ENCODE measurements around the gene PRDM11. TPM values are rescaled to one million over a fixed set of nuclear protein-coding genes. Genes with fewer than 3 reads are reported as not detected.

The PRDM11 gene
- total RNA-seq, 1 experiment from 2014 or later: 2.7 TPM

- no peak overlapping the region for H3K4me2 ChIP-seq (ENCODE audit: low read depth, low read length, poor library complexity, severe bottlenecking)
Observed at GRCh38 chr11:45209891-45210699, 63.7 kb downstream of the PRDM11 start.

GRCh38 chr11:45210846-45211245 lies 64.4 kb downstream of the PRDM11 start:
- Histone ChIP-seq H3K4me3 (ENCODE audit: low read length) (no peak overlapping the region), H3K36me3 (ENCODE audit: insufficient read depth, low read length) (no peaks in the 10 kb centered on the region), H3K9ac (ENCODE audit: low read length) (no peak overlapping the region), H3K27me3 (ENCODE audit: low read length) (no peaks in the 10 kb centered on the region), H4K20me1 (ENCODE audit: insufficient read depth, low read depth, low read length) (no peaks in the 10 kb centered on the region), H3K79me2 (ENCODE audit: low read length) (no peaks in the 10 kb centered on the region), H3K27ac (ENCODE audit: low read length) (no peak overlapping the region), H3K9me2 (replicated peaks; ENCODE audit: insufficient read depth, low read length) (no peaks in the 10 kb centered on the region), H3K9me3 (ENCODE audit: low read length) (no peaks in the 10 kb centered on the region), H3K4me2 (ENCODE audit: low read depth, low read length, poor library complexity, severe bottlenecking) (no peak overlapping the region), H3K4me1 (ENCODE audit: low read length) (peaks cover 14% of the 10 kb centered on the region), H2AFZ (ENCODE audit: low read length) (no peak overlapping the region)
- DNase-seq: no peak

More at GRCh38 chr11:45209891-45210699, 63.7 kb downstream of the PRDM11 start:
- Histone ChIP-seq H2AFZ (ENCODE audit: low read length) (no peak overlapping the region), H3K9me2 (replicated peaks; ENCODE audit: insufficient read depth, low read length) (no peaks in the 10 kb centered on the region), H3K9me3 (ENCODE audit: low read length) (no peaks in the 10 kb centered on the region), H3K9ac (ENCODE audit: low read length) (0 out of 2 replicates have a peak overlapping the region, but pooled peaks have one; percentile 16), H3K27ac (ENCODE audit: low read length) (no peak overlapping the region), H3K4me3 (ENCODE audit: low read length) (no peak overlapping the region), H4K20me1 (ENCODE audit: insufficient read depth, low read depth, low read length) (no peaks in the 10 kb centered on the region), H3K36me3 (ENCODE audit: insufficient read depth, low read length) (no peaks in the 10 kb centered on the region), H3K79me2 (ENCODE audit: low read length) (no peaks in the 10 kb centered on the region), H3K4me1 (ENCODE audit: low read length) (peaks cover 14% of the 10 kb centered on the region), H3K27me3 (ENCODE audit: low read length) (no peaks in the 10 kb centered on the region)
- DNase-seq: peak; percentile 46

DNA sequence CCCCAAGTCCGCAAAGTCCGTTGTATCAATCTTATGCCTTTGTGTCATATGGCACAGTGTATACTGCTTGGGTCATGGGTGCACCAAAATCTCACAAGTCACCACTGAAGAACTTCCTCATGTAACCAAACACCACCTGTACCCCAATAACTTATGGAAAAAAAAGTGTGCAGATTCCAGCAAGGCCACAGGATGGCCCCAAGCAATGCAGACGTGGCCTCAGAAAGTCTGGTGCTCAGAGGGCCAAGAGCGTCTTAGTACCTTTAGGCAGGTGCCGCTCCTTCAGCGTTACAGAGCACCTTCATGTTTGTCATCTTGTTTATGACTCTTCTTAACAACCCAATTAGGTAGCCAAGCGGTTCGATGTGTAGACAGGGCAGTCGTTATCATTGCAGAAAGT lies 65.3 kb downstream of the PRDM11 start:
- no peaks in the 10 kb centered on the region for H3K36me3 ChIP-seq (ENCODE audit: insufficient read depth, low read length)
- no peak overlapping the region for H3K4me3 ChIP-seq (ENCODE audit: low read length)
- no peaks in the 10 kb centered on the region for H3K9me3 ChIP-seq (ENCODE audit: low read length)
- H3K27me3 ChIP-seq (ENCODE audit: low read length): no peaks in the 10 kb centered on the region
- H3K27ac ChIP-seq (ENCODE audit: low read length): no peak overlapping the region
- no peak overlapping the region for H2AFZ ChIP-seq (ENCODE audit: low read length)
- no peak for DNase-seq
- H4K20me1 ChIP-seq (ENCODE audit: insufficient read depth, low read depth, low read length): no peaks in the 10 kb centered on the region; the same call in 1 of the 2 replicates
- H3K9me2 ChIP-seq (replicated peaks; ENCODE audit: insufficient read depth, low read length): no peaks in the 10 kb centered on the region
- H3K4me2 ChIP-seq (ENCODE audit: low read depth, low read length, poor library complexity, severe bottlenecking): no peak overlapping the region
- H3K79me2 ChIP-seq (ENCODE audit: low read length): no peaks in the 10 kb centered on the region
- no peak overlapping the region for H3K9ac ChIP-seq (ENCODE audit: low read length)
- peaks cover 14% of the 10 kb centered on the region for H3K4me1 ChIP-seq (ENCODE audit: low read length)

- Histone ChIP-seq H3K4me3 (ENCODE audit: low read length) (no peak overlapping the region), H3K27ac (ENCODE audit: low read length) (no peak overlapping the region), H3K4me1 (ENCODE audit: low read length) (peaks cover 14% of the 10 kb centered on the region), H3K9me2 (replicated peaks; ENCODE audit: insufficient read depth, low read length) (no peaks in the 10 kb centered on the region), H3K4me2 (ENCODE audit: low read depth, low read length, poor library complexity, severe bottlenecking) (no peak overlapping the region), H3K27me3 (ENCODE audit: low read length) (no peaks in the 10 kb centered on the region), H3K79me2 (ENCODE audit: low read length) (no peaks in the 10 kb centered on the region), H3K9ac (ENCODE audit: low read length) (no peak overlapping the region), H4K20me1 (ENCODE audit: insufficient read depth, low read depth, low read length) (no peaks in the 10 kb centered on the region; the same call in 1 of the 2 replicates), H3K36me3 (ENCODE audit: insufficient read depth, low read length) (no peaks in the 10 kb centered on the region), H2AFZ (ENCODE audit: low read length) (no peak overlapping the region), H3K9me3 (ENCODE audit: low read length) (no peaks in the 10 kb centered on the region)
- DNase-seq: no peak
Observed at GRCh38 chr11:45212566-45213315, 66.3 kb downstream of the PRDM11 start.

DNA sequence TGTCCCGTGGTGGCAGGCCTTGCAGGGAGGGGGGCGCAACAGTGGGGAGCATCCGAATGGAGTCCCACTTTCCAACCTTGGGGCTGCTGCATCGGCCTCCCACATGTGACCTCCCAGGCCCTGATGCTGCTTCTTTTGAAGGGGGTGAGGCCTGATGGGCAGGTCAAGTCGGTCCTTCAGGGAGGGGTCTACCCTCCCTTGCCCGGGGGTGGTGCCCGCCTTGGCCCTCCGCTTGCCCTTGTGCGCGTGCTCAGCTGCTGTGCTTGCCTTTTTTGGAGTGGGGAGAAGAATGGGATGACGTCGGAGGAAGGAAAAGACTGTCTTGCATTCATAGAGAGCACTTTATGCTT lies 66.9 kb downstream of the PRDM11 start:
- H4K20me1 ChIP-seq (ENCODE audit: insufficient read depth, low read depth, low read length): no peaks in the 10 kb centered on the region; the same call in 1 of the 2 replicates
- no peaks in the 10 kb centered on the region for H3K79me2 ChIP-seq (ENCODE audit: low read length)
- H3K9me3 ChIP-seq (ENCODE audit: low read length): no peaks in the 10 kb centered on the region
- H3K9me2 ChIP-seq (replicated peaks; ENCODE audit: insufficient read depth, low read length): no peaks in the 10 kb centered on the region
- no peak overlapping the region for H3K9ac ChIP-seq (ENCODE audit: low read length)
- no peaks in the 10 kb centered on the region for H3K27me3 ChIP-seq (ENCODE audit: low read length)
- H3K4me3 ChIP-seq (ENCODE audit: low read length): no peak overlapping the region
- H3K4me2 ChIP-seq (ENCODE audit: low read depth, low read length, poor library complexity, severe bottlenecking): no peak overlapping the region
- DNase-seq: no peak
- H3K4me1 ChIP-seq (ENCODE audit: low read length): peaks cover 14% of the 10 kb centered on the region
- H3K27ac ChIP-seq (ENCODE audit: low read length): no peak overlapping the region
- H3K36me3 ChIP-seq (ENCODE audit: insufficient read depth, low read length): no peaks in the 10 kb centered on the region
- H2AFZ ChIP-seq (ENCODE audit: low read length): no peak overlapping the region

DNA sequence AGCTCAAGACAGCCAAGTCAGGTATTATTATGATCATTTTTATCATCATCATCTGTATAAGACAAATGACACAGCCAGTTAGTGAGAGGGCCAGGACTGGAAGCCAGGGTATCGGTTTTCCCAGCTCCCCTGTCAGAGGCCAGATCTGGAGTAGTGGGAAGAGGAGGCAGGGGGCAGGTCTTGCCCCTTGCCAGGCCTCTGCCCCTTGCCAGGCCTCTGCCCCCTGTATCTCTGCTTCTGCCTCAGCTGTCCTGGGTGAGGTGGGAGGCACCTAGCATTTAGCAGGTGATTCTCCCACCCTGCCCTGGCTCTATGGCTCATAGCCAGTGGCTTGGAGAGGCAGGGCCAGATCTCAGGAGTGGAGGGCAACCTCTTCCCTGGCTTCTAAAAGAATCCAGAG lies 67.3 kb downstream of the PRDM11 start:
- Histone ChIP-seq H3K9ac (ENCODE audit: low read length) (no peak overlapping the region), H3K27ac (ENCODE audit: low read length) (no peak overlapping the region), H4K20me1 (ENCODE audit: insufficient read depth, low read depth, low read length) (no peaks in the 10 kb centered on the region; the same call in 1 of the 2 replicates), H3K36me3 (ENCODE audit: insufficient read depth, low read length) (no peaks in the 10 kb centered on the region), H3K27me3 (ENCODE audit: low read length) (no peaks in the 10 kb centered on the region), H3K4me3 (ENCODE audit: low read length) (no peak overlapping the region), H2AFZ (ENCODE audit: low read length) (no peak overlapping the region), H3K79me2 (ENCODE audit: low read length) (no peaks in the 10 kb centered on the region), H3K9me2 (replicated peaks; ENCODE audit: insufficient read depth, low read length) (no peaks in the 10 kb centered on the region), H3K4me1 (ENCODE audit: low read length) (peaks cover 14% of the 10 kb centered on the region), H3K4me2 (ENCODE audit: low read depth, low read length, poor library complexity, severe bottlenecking) (no peak overlapping the region), H3K9me3 (ENCODE audit: low read length) (no peaks in the 10 kb centered on the region)
- DNase-seq: no peak

- no peak overlapping the region for H3K27ac ChIP-seq (ENCODE audit: low read length)
- no peaks in the 10 kb centered on the region for H3K9me3 ChIP-seq (ENCODE audit: low read length)
- H4K20me1 ChIP-seq (ENCODE audit: insufficient read depth, low read depth, low read length): no peaks in the 10 kb centered on the region; the same call in 1 of the 2 replicates
- H2AFZ ChIP-seq (ENCODE audit: low read length): no peak overlapping the region
- no peaks in the 10 kb centered on the region for H3K27me3 ChIP-seq (ENCODE audit: low read length)
- no peaks in the 10 kb centered on the region for H3K9me2 ChIP-seq (replicated peaks; ENCODE audit: insufficient read depth, low read length)
- peaks cover 3% of the 10 kb centered on the region for H3K4me1 ChIP-seq (ENCODE audit: low read length)
- no peak overlapping the region for H3K4me2 ChIP-seq (ENCODE audit: low read depth, low read length, poor library complexity, severe bottlenecking)
- no peaks in the 10 kb centered on the region for H3K79me2 ChIP-seq (ENCODE audit: low read length)
- no peak for DNase-seq
- no peaks in the 10 kb centered on the region for H3K36me3 ChIP-seq (ENCODE audit: insufficient read depth, low read length)
- no peak overlapping the region for H3K9ac ChIP-seq (ENCODE audit: low read length)
- no peak overlapping the region for H3K4me3 ChIP-seq (ENCODE audit: low read length)
Observed at GRCh38 chr11:45215098-45215865, 68.8 kb downstream of the PRDM11 start.

- Histone ChIP-seq H2AFZ (ENCODE audit: low read length) (no peak overlapping the region), H3K4me2 (ENCODE audit: low read depth, low read length, poor library complexity, severe bottlenecking) (no peak overlapping the region), H3K36me3 (ENCODE audit: insufficient read depth, low read length) (no peaks in the 10 kb centered on the region), H3K27me3 (ENCODE audit: low read length) (no peaks in the 10 kb centered on the region), H3K9me3 (ENCODE audit: low read length) (no peaks in the 10 kb centered on the region), H3K9ac (ENCODE audit: low read length) (no peak overlapping the region), H3K79me2 (ENCODE audit: low read length) (no peaks in the 10 kb centered on the region), H3K4me3 (ENCODE audit: low read length) (no peak overlapping the region), H3K27ac (ENCODE audit: low read length) (no peak overlapping the region), H4K20me1 (ENCODE audit: insufficient read depth, low read depth, low read length) (no peaks in the 10 kb centered on the region; the same call in 1 of the 2 replicates), H3K4me1 (ENCODE audit: low read length) (no peaks in the 10 kb centered on the region), H3K9me2 (replicated peaks; ENCODE audit: insufficient read depth, low read length) (no peaks in the 10 kb centered on the region)
- DNase-seq: no peak
Observed at GRCh38 chr11:45216031-45216430, 69.6 kb downstream of the PRDM11 start.

Data from Karpas-422 (cell line).